ENCODE measurements around the gene COLQ.
"Not testable (repeated sequence)": the region's sequence is repeated elsewhere in the genome, so short reads cannot be mapped to it uniquely, and the experiment has no call there.

COLQ gene

GRCh38 chr3:15467227-15468181 is 54.0 kb downstream of the COLQ start:
- no peaks in the 10 kb centered on the region for H3K36me3 ChIP-seq (ENCODE audit: insufficient read depth, low read depth, low read length)
- no peak overlapping the region for H3K9ac ChIP-seq (ENCODE audit: low read depth, low read length)
- no peaks in the 10 kb centered on the region for H3K4me1 ChIP-seq (ENCODE audit: insufficient read depth, low read length)
- no peaks in the 10 kb centered on the region for H3K9me3 ChIP-seq (ENCODE audit: insufficient read depth, low read depth, low read length)
- H3K27ac ChIP-seq (ENCODE audit: low read length) = no peak overlapping the region
- no peak overlapping the region for H3K4me3 ChIP-seq (ENCODE audit: low read length)
- no peaks in the 10 kb centered on the region for H3K27me3 ChIP-seq (ENCODE audit: insufficient read depth, low read length)

GRCh38 chr3:15465876-15466585 is 55.5 kb downstream of the COLQ start:
- Histone ChIP-seq H3K36me3 (ENCODE audit: insufficient read depth, low read depth, low read length) (no peaks in the 10 kb centered on the region), H3K27me3 (ENCODE audit: insufficient read depth, low read length) (no peaks in the 10 kb centered on the region), H3K9ac (ENCODE audit: low read depth, low read length) (no peak overlapping the region), H3K9me3 (ENCODE audit: insufficient read depth, low read depth, low read length) (no peaks in the 10 kb centered on the region), H3K27ac (ENCODE audit: low read length) (no peak overlapping the region), H3K4me1 (ENCODE audit: insufficient read depth, low read length) (no peaks in the 10 kb centered on the region), H3K4me3 (ENCODE audit: low read length) (no peak overlapping the region)

- Histone ChIP-seq H3K27ac (ENCODE audit: low read length) (no peak overlapping the region), H3K9me3 (ENCODE audit: insufficient read depth, low read depth, low read length) (no peaks in the 10 kb centered on the region), H3K4me1 (ENCODE audit: insufficient read depth, low read length) (no peaks in the 10 kb centered on the region), H3K36me3 (ENCODE audit: insufficient read depth, low read depth, low read length) (no peaks in the 10 kb centered on the region), H3K27me3 (ENCODE audit: insufficient read depth, low read length) (no peaks in the 10 kb centered on the region), H3K4me3 (ENCODE audit: low read length) (no peak overlapping the region), H3K9ac (ENCODE audit: low read depth, low read length) (no peak overlapping the region)
Observed at GRCh38 chr3:15462451-15462850, 59.1 kb downstream of the COLQ start.

GRCh38 chr3:15460891-15461531 is 60.5 kb downstream of the COLQ start:
- H3K36me3 ChIP-seq (ENCODE audit: insufficient read depth, low read depth, low read length) = no peaks in the 10 kb centered on the region
- H3K9me3 ChIP-seq (ENCODE audit: insufficient read depth, low read depth, low read length) = no peaks in the 10 kb centered on the region
- H3K27ac ChIP-seq (ENCODE audit: low read length) = no peak overlapping the region
- H3K4me3 ChIP-seq (ENCODE audit: low read length) = no peak overlapping the region
- H3K27me3 ChIP-seq (ENCODE audit: insufficient read depth, low read length) = no peaks in the 10 kb centered on the region
- H3K9ac ChIP-seq (ENCODE audit: low read depth, low read length) = no peak overlapping the region
- no peaks in the 10 kb centered on the region for H3K4me1 ChIP-seq (ENCODE audit: insufficient read depth, low read length)

GRCh38 chr3:15458212-15458780 is 63.2 kb downstream of the COLQ start:
- H3K4me3 ChIP-seq (ENCODE audit: low read length) = no peak overlapping the region
- no peak overlapping the region for H3K27ac ChIP-seq (ENCODE audit: low read length)
- no peaks in the 10 kb centered on the region for H3K4me1 ChIP-seq (ENCODE audit: insufficient read depth, low read length)
- H3K9ac ChIP-seq (ENCODE audit: low read depth, low read length) = no peak overlapping the region
- H3K36me3 ChIP-seq (ENCODE audit: insufficient read depth, low read depth, low read length) = no peaks in the 10 kb centered on the region
- H3K27me3 ChIP-seq (ENCODE audit: insufficient read depth, low read length) = no peaks in the 10 kb centered on the region
- no peaks in the 10 kb centered on the region for H3K9me3 ChIP-seq (ENCODE audit: insufficient read depth, low read depth, low read length)

- H3K4me1 ChIP-seq (ENCODE audit: insufficient read depth, low read length); H3K36me3 ChIP-seq (ENCODE audit: insufficient read depth, low read depth, low read length); H3K27ac ChIP-seq (ENCODE audit: low read length); H3K9me3 ChIP-seq (ENCODE audit: insufficient read depth, low read depth, low read length); H3K4me3 ChIP-seq (ENCODE audit: low read length); H3K9ac ChIP-seq (ENCODE audit: low read depth, low read length); H3K27me3 ChIP-seq (ENCODE audit: insufficient read depth, low read length): not testable (repeated sequence)
Observed at GRCh38 chr3:15456915-15457314, 64.6 kb downstream of the COLQ start.

GRCh38 chr3:15456321-15456720 is 65.2 kb downstream of the COLQ start:
- H3K9ac ChIP-seq (ENCODE audit: low read depth, low read length) = no peak overlapping the region
- no peaks in the 10 kb centered on the region for H3K36me3 ChIP-seq (ENCODE audit: insufficient read depth, low read depth, low read length)
- H3K4me1 ChIP-seq (ENCODE audit: insufficient read depth, low read length) = no peaks in the 10 kb centered on the region
- H3K4me3 ChIP-seq (ENCODE audit: low read length) = no peak overlapping the region
- no peaks in the 10 kb centered on the region for H3K9me3 ChIP-seq (ENCODE audit: insufficient read depth, low read depth, low read length)
- H3K27ac ChIP-seq (ENCODE audit: low read length) = no peak overlapping the region
- H3K27me3 ChIP-seq (ENCODE audit: insufficient read depth, low read length) = no peaks in the 10 kb centered on the region

- Histone ChIP-seq H3K9me3 (ENCODE audit: insufficient read depth, low read depth, low read length) (no peaks in the 10 kb centered on the region), H3K27ac (ENCODE audit: low read length) (no peak overlapping the region), H3K4me3 (ENCODE audit: low read length) (no peak overlapping the region), H3K27me3 (ENCODE audit: insufficient read depth, low read length) (no peaks in the 10 kb centered on the region), H3K9ac (ENCODE audit: low read depth, low read length) (no peak overlapping the region), H3K36me3 (ENCODE audit: insufficient read depth, low read depth, low read length) (no peaks in the 10 kb centered on the region), H3K4me1 (ENCODE audit: insufficient read depth, low read length) (no peaks in the 10 kb centered on the region)
Observed at GRCh38 chr3:15455756-15456155, 65.8 kb downstream of the COLQ start.

GRCh38 chr3:15454965-15455364 is 66.5 kb downstream of the COLQ start:
- Histone ChIP-seq H3K9ac (ENCODE audit: low read depth, low read length) (no peak overlapping the region), H3K27me3 (ENCODE audit: insufficient read depth, low read length) (no peaks in the 10 kb centered on the region), H3K36me3 (ENCODE audit: insufficient read depth, low read depth, low read length) (no peaks in the 10 kb centered on the region), H3K4me3 (ENCODE audit: low read length) (no peak overlapping the region), H3K27ac (ENCODE audit: low read length) (no peak overlapping the region), H3K4me1 (ENCODE audit: insufficient read depth, low read length) (no peaks in the 10 kb centered on the region), H3K9me3 (ENCODE audit: insufficient read depth, low read depth, low read length) (no peaks in the 10 kb centered on the region)

GRCh38 chr3:15453991-15454625 is 67.4 kb downstream of the COLQ start:
- H3K9ac ChIP-seq (ENCODE audit: low read depth, low read length) = no peak overlapping the region
- H3K36me3 ChIP-seq (ENCODE audit: insufficient read depth, low read depth, low read length) = no peaks in the 10 kb centered on the region
- H3K9me3 ChIP-seq (ENCODE audit: insufficient read depth, low read depth, low read length) = no peaks in the 10 kb centered on the region
- no peak overlapping the region for H3K27ac ChIP-seq (ENCODE audit: low read length)
- no peaks in the 10 kb centered on the region for H3K27me3 ChIP-seq (ENCODE audit: insufficient read depth, low read length)
- no peaks in the 10 kb centered on the region for H3K4me1 ChIP-seq (ENCODE audit: insufficient read depth, low read length)
- H3K4me3 ChIP-seq (ENCODE audit: low read length) = no peak overlapping the region

- no peaks in the 10 kb centered on the region for H3K27me3 ChIP-seq (ENCODE audit: insufficient read depth, low read length)
- H3K27ac ChIP-seq (ENCODE audit: low read length) = no peak overlapping the region
- H3K4me3 ChIP-seq (ENCODE audit: low read length) = no peak overlapping the region
- no peaks in the 10 kb centered on the region for H3K36me3 ChIP-seq (ENCODE audit: insufficient read depth, low read depth, low read length)
- H3K9me3 ChIP-seq (ENCODE audit: insufficient read depth, low read depth, low read length) = no peaks in the 10 kb centered on the region
- H3K9ac ChIP-seq (ENCODE audit: low read depth, low read length) = no peak overlapping the region
- no peaks in the 10 kb centered on the region for H3K4me1 ChIP-seq (ENCODE audit: insufficient read depth, low read length)
Observed at GRCh38 chr3:15453501-15453900, 68.0 kb downstream of the COLQ start.

Measured in iPS-20b (cell line).